ENCODE results near the gene KDELR3. TPM values are rescaled to one million over a fixed set of nuclear protein-coding genes. Genes with fewer than 3 reads are reported as not detected.

KDELR3 gene
- total and polyA plus RNA-seq, 2 of the 8 experiments (the other 6 are each of a cell fraction or from before 2014, with no cell fraction given): 7.9 to 13.0 TPM

DNA sequence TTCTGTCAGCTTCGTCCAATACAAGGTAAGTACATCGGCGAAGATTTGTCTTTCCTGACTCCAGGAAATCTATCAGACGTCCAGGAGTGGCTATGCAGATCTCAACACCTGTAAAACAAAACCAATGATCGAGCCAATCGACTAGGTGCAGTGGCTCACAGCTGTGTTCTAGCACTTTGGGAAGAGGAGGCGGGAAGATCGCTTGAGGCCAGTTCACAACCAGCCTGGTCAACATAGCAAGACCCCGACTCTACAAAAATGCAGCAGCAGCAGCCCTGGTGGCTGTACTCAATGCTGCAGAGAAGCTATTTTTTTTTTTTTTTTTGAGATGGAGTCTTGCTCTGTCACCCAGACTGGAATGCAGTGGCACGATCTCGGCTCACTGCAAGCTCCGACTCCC, 27.0 kb downstream of the KDELR3 start (continued):
- no peak for TF ChIP-seq CHD7 (IDR thresholded peaks at IDR 0.05; ENCODE audit: insufficient replicate concordance, low read length)
- TF ChIP-seq, protein P1, sequence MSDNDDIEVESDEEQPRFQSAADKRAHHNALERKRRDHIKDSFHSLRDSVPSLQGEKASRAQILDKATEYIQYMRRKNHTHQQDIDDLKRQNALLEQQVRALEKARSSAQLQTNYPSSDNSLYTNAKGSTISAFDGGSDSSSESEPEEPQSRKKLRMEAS (IDR thresholded peaks at IDR 0.05): no peak
- TF ChIP-seq TCF12 (IDR thresholded peaks at IDR 0.05; ENCODE audit: low read depth, low read length): no peak
- TF ChIP-seq RNF2 (IDR thresholded peaks at IDR 0.05; ENCODE audit: borderline replicate concordance, low read depth, low read length, missing control alignments, poor library complexity, severe bottlenecking): no peak
- no peak for TF ChIP-seq NANOG (IDR thresholded peaks at IDR 0.05; ENCODE audit: insufficient read depth, low read depth, low read length, poor library complexity, severe bottlenecking)
- TF ChIP-seq, protein P2, sequence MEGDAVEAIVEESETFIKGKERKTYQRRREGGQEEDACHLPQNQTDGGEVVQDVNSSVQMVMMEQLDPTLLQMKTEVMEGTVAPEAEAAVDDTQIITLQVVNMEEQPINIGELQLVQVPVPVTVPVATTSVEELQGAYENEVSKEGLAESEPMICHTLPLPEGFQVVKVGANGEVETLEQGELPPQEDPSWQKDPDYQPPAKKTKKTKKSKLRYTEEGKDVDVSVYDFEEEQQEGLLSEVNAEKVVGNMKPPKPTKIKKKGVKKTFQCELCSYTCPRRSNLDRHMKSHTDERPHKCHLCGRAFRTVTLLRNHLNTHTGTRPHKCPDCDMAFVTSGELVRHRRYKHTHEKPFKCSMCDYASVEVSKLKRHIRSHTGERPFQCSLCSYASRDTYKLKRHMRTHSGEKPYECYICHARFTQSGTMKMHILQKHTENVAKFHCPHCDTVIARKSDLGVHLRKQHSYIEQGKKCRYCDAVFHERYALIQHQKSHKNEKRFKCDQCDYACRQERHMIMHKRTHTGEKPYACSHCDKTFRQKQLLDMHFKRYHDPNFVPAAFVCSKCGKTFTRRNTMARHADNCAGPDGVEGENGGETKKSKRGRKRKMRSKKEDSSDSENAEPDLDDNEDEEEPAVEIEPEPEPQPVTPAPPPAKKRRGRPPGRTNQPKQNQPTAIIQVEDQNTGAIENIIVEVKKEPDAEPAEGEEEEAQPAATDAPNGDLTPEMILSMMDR (IDR thresholded peaks at IDR 0.05; ENCODE audit: control extremely low read depth in 1 of 3, insufficient read depth in 1 of 3, low read depth in 1 of 3, low read length in 3 of 3): peak in 1 of 3 experiments; percentile 12; a peak in 1 of 4 replicates
- no peak for TF ChIP-seq SIN3A (conservative IDR thresholded peaks at IDR 0.05 in 1 of 2, IDR thresholded peaks at IDR 0.05 in 1 of 2; ENCODE audit: low read depth in 1 of 2, low read length in 2 of 2)
